Activated effector memory CD4-positive, alpha-beta T cell treated with Interleukin-2 at 50 U/mL for 16 hours (primary cell): ENCODE data around the gene AOAH.
"Not testable (repeated sequence)": the region's sequence is repeated elsewhere in the genome, so short reads cannot be mapped to it uniquely, and the experiment has no call there.

Experiments
- DNase-seq: peaks from one replicate; pipeline ENCODE4 v3.0.0-alpha.2; 2020

The AOAH gene

GRCh38 chr7:36654436-36654835 lies 69.9 kb downstream of the AOAH start:
- no peak for DNase-seq

DNA sequence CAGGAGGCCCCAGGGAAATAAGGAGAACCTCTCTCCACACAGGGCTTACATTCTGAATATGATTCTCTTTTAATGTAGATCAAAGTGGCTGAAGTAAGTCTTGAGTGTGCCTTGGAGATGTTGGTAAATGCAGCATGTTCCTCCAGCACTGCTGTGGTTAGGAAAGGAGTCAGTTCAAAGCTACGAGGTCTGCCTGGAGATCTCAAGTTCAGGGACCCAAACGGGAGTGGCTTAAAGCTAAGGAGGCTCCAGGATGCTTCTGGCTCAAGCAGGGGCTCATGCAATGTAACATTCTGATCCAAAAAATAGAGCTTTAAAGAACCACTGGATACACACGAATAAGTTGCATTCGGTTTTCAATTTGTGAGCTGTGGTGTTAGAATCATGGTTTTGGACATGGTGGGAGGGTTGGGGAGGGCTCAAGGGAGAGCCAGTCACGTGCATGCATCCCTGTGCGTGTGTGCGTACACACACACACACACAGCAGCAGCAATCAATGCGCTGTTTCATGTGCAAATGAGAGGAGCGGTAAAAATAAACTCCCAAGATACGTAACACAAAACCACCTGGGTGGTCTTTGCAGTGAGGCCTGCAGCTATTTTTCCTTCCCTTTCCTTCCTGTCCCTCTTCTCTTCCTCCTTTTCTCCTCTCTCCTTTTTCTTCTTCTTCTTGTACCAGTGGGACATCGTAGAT lies 70.5 kb downstream of the AOAH start:
- no peak for DNase-seq

DNA sequence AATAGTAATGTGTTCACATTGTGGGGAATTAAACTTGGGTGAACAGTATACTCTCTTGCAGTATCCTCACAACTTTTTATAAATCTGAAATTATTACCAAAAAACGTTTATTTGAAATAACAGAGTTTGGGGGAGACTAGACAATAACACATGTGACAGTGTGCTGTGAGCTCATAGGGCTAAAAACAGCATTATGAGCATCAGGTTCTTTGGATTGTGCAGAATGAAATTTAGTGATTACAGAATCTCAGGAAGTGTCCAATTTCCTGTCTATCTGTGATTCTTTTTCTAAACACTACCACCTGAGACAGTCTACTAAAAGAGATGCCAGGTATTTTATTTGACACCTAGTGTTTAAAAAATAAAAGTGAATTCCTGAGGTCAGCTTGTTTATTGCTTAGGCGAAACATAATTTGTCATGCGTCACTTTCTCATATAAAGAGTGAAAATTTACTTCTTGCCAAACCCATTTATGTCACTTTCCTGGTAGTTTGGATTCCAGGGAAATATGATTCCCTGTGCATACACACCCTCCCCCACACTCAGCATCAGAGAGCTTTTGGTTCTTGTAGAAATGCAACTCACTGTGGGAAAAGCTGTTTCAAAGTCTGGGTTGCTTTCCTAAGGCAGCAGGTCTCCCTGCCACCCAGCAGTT lies 71.2 kb downstream of the AOAH start:
- no peak for DNase-seq

DNA sequence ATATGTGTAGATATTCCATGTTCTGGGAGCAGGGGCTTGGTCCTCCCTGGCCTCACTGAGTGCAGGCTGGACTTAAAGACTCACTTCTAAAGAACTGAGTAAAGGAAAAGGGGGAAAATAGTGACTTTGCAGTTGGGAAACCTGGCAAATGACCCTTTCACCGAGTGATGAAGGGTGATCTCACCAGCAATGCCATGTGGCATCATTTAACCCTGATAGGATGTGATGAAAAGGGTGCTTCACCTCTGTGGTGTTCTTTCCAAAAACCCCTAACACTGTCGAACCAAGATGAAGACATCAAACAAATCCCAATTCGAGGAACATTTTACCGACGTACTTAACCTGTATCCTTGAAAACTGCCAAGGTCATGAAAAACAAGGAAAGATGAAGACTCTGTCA lies 71.9 kb downstream of the AOAH start:
- no peak for DNase-seq

DNA sequence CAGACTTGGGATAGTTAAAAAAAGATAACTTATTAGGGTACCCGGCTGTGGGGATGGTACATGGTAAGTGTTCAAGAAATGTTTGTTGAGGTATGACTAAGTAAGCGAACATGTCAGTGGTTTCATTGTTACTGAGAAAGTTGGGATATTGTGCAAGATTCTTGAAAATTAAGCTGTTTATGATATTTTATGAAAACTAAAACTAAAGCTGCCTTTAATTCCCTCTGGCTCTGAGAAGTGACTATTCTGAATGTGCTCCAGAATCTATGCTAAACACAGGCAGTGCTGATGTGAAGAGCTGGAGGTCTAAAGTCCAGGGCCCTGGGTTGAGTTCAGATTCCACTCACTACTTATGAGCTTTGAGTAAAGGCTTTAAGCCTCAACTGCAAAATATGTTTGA lies 72.9 kb downstream of the AOAH start:
- no peak for DNase-seq

GRCh38 chr7:36650766-36651312 lies 73.5 kb downstream of the AOAH start:
- no peak for DNase-seq

DNA sequence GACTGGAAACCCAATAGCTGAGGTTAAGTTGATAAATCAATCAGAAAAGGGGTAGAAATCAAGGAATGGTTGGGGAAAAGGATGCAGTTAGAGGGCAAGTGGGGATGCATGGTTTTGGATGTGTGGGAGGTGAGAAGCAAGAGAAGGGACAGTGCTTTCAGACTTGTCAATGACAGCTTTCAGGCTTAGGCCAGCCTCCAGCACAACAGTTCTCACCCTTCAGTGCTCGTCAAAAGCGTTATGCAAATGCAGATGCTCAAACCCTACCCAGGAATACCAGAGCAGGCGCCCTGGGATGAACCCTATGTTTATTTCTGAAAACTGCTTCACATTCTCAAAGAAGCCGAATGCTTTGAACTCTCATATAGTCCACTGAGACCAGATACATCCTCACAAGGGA lies 74.0 kb downstream of the AOAH start:
- DNase-seq: no peak

- not testable (repeated sequence) for DNase-seq
Observed at GRCh38 chr7:36649319-36649718, 75.0 kb downstream of the AOAH start.

- DNase-seq: no peak
Observed at GRCh38 chr7:36648441-36648840, 75.9 kb downstream of the AOAH start.

DNA sequence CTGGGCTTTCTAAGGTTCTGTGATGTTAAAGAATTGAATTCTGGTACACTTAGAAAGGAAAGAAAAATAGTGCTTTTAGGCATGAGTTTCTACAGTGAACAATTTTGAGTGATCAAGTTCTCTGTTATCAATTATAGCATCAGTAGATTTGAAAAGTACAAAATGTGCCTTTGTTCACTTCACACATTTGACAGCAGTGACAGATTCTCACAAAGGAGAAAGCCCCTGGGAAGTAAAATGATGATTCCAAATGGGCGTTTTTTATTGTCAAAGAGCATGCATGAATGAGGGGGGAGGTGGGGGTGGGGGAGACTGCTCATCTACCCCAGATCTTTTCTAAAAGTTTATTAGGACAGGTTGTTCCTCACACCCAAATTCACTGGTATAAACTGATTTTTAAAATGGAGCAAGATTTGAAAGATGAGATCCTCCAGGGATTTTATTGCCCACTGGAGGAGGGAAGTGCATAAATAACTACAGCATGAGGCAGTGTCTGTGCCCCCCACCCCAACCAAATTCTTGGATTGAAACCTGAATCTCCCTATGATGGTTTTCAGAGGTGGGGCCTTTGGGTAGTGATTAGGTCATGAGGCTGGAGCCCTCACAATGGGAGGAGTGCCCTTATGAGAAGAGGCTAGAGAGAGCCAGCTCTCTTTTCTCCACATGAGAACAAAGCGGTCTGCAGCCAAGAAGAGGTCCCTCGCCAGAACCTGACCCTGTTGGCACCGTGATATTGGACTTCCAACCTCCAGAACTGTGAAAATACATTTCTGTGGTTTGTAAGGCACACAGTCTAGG lies 79.5 kb downstream of the AOAH start:
- no peak for DNase-seq

DNA sequence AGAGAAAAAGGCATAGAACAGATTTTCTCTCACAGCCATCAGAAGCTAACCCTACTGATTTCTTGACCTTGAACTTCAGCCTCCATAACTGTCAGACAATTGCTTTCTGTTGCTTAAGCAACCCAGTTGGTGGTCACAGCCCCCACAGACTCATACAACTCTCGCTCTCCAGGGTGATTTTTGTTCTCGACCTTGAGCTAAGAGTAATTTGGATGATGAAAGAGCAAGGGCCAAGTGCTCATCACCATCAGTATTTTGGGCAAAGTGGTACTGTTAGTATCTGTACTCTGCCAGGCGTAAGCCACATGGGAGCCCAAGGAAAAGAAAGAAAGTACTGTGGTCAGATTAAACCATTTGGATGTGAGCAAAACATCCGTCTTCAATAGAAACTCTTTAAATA lies 81.9 kb downstream of the AOAH start:
- DNase-seq: no peak

- DNase-seq: no peak
Observed at GRCh38 chr7:36642010-36642409, 82.3 kb downstream of the AOAH start.

- no peak for DNase-seq
Observed at GRCh38 chr7:36640682-36641081, 83.6 kb downstream of the AOAH start.

DNA sequence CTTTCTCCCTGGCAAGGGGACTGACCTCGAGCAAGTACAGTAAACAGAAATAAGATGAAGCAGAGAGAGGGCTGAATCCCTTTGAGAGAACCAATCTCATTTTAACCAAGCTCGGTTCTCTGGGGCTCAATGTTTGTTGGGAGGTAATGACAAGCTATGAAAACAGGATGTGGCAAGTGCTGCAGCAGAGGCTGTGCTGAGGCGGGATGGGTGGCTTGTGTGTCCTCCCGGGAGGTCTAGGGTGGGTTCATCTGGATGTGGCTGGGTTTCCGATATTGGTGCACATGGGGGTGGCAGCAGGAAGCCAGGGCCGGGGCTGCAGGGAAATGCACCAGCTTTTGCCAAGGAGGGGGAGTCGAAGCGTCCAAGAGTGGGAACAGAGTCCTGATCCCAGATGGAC lies 84.5 kb downstream of the AOAH start:
- DNase-seq: peak; percentile 54

DNA sequence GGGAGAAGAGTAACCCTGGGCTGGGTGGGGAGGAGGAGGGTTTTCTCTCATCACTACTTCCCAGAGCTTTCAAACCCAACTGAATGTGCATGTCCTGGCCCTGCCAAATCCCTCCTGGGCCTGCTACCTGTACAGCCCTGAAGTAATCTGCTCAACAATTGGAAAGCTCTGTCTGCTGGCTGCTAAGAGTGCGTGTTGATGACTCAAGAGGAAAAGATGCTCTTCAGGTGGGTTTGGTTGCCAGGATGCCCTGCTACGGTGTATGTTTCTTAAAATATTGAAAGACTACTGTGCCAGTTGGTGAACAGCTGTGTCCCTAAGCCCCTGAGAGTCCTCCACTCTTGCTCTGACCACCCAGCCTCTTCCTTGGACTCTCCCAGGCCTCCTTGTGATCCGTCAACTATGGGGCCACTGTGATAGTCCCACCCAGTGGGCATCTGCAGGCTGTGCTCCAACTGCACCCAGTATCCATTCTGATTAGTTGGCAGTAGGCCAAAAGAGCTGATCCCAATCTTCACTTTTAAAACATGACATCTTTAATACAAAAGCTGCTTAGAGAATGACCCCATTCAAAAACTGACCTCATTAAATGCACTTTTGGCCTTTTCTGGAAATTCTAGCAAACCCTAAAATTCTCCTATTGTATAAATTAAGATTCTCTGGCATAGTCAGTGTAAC lies 85.6 kb downstream of the AOAH start:
- DNase-seq: no peak

- DNase-seq: no peak
Observed at GRCh38 chr7:36638140-36638539, 86.2 kb downstream of the AOAH start.

DNA sequence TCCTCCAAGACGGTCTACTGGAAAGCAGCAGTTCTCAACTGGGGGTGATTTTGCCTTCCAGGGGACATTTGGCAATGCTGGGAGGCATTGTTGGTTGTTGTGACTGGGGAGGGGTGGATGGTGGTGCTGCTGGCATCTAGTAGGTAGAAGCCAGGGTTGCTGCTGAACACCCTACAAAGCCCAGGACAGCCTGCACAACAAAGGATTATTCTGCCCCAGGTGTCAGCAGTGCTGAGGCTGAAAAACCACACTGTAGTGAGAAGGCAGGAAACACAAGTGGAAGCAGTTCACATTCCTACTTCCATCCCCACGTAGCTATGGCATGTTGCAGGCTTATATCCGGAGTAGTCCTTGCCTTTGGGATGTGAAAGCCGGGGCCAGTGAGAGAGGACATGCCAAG lies 86.9 kb downstream of the AOAH start:
- no peak for DNase-seq

- no peak for DNase-seq
Observed at GRCh38 chr7:36636126-36636525, 88.2 kb downstream of the AOAH start.

- DNase-seq: no peak
Observed at GRCh38 chr7:36635091-36635490, 89.2 kb downstream of the AOAH start.

DNA sequence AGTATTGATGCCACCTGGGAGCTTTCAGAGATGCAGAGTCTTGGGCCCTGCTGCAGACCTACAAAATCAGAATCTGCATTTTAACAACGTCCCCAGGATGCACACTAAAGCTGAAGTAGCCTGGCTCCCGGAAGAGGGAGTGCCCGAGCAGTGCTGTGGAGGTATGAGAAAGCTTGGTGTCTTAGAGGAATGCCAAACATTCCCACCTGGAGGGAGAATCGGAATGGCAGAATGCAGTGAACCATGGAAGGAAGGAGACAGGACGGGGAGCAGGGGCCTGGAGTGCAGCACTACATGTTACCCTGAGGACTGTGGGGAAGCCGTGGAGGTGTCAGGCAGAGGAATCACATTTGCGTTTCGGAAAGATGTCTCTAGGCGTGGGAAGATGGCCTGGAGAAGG lies 90.9 kb downstream of the AOAH start:
- DNase-seq: no peak

GRCh38 chr7:36630112-36630650 lies 94.1 kb downstream of the AOAH start:
- no peak for DNase-seq

GRCh38 chr7:36629351-36629750 lies 94.9 kb downstream of the AOAH start:
- no peak for DNase-seq

DNA sequence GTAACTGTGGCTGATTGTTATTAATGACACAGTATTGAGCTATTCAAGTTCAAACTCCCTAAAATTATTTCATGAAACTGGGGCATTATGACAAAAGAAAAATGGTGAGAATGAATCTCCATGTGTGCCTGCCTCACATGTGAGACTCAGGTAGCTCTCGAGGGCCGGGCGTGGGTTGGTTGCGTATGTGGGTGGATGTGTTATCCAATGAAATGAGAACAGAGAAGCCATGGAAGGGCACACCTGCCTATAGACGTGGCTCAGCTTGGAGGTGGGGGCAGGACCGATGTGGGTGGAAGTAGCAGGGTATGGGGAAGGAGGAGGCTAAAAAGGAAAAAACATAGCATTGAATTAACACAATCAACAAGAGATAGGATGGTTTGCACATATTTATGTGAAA lies 96.5 kb downstream of the AOAH start:
- DNase-seq: no peak
